GM10266 (cell line): Measurements from ENCODE around the gene SQSTM1.
A peak's percentile ranks its signal among the peaks of the same experiment; 100 is the strongest.

Source experiments
- DNase-seq: peaks from one replicate; pipeline ENCODE4 v3.0.0; 2012; ENCODE audit errors: extremely low spot score
- TF ChIP-seq, protein P1 (sequence below): IDR thresholded peaks from 2 replicates; pipeline ENCODE4 v1.5.1; 2012; ENCODE audit warnings: mild to moderate bottlenecking, low read depth; ENCODE audit not compliant: control insufficient read depth, insufficient read depth; ENCODE audit errors: missing control alignments

SQSTM1 gene

DNA sequence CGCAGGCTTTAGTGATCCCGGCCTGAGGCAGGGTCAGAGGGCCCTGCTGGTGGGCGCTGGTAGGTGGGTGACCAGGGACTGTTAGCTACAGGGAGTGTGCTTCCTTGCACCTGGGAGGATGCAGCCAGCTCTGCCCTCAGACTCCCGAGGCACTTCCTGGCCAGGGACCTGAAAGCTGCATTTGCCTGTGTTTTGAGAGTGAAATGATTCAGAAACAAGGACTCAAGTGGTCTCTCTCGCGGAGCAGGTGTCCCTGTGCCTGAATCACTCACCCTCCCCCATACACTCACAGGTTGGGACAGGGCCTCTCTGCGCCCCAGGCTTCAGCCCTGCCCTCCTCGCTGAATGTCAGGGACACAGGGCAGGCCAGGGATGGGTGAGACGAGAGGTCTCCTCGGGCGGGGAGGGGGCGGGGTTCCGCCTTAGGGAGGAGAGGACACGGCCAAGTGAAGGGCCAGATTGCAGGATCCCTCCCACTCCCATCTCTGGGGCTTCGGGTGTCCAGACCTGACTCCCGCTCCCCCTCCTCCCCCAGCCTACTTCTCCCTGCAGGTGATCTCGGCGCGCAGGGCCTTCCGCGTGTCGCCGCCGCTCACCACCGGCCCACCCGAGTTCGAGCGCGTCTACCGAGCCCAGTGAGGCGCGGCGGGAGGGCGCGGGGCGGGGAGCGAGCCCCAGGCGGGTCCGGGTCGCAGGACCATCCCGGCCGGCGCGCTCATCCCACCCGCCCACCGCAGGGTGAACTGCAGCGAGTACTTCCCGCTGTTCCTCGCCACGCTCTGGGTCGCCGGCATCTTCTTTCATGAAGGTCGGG is 25.4 kb upstream of the SQSTM1 start:
- DNase-seq = no peak
- TF ChIP-seq, protein P1, sequence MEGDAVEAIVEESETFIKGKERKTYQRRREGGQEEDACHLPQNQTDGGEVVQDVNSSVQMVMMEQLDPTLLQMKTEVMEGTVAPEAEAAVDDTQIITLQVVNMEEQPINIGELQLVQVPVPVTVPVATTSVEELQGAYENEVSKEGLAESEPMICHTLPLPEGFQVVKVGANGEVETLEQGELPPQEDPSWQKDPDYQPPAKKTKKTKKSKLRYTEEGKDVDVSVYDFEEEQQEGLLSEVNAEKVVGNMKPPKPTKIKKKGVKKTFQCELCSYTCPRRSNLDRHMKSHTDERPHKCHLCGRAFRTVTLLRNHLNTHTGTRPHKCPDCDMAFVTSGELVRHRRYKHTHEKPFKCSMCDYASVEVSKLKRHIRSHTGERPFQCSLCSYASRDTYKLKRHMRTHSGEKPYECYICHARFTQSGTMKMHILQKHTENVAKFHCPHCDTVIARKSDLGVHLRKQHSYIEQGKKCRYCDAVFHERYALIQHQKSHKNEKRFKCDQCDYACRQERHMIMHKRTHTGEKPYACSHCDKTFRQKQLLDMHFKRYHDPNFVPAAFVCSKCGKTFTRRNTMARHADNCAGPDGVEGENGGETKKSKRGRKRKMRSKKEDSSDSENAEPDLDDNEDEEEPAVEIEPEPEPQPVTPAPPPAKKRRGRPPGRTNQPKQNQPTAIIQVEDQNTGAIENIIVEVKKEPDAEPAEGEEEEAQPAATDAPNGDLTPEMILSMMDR = no peak

DNA sequence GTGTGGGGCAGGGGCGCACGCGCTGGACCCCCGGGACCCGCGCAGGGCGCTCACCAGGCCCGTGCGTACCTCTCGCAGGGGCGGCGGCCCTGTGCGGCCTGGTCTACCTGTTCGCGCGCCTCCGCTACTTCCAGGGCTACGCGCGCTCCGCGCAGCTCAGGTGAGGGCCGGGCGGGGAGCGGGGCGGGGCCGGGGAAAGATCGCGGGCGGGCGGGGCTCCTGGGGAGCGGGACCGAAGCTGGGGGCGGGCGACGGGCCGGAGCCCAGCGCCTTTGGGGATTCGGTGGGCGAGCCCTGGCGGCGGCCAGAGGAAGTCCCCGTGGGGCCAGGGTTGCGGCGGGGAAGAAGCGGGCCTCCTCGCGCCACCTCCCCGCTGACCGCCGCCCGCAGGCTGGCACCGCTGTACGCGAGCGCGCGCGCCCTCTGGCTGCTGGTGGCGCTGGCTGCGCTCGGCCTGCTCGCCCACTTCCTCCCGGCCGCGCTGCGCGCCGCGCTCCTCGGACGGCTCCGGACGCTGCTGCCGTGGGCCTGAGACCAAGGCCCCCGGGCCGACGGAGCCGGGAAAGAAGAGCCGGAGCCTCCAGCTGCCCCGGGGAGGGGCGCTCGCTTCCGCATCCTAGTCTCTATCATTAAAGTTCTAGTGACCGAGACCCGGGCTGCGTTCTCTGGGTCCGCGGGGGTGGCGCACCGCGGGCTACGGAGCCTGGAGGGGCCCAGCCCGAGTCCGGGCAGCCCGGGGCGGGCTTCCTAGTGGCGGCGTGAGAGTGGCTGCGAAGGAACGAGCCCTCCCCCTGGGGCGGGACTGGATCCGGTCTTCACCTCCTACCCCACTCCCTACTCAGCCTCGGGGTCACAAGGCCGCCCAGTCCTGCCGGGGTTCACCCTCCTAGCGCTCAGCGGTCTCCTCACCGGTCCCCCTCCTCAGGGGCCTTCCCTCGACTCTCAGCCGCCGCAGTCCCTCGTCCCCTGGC is 24.6 kb upstream of the SQSTM1 start:
- DNase-seq = peak; percentile 91
- TF ChIP-seq, protein P1 = peak; percentile 97

DNA sequence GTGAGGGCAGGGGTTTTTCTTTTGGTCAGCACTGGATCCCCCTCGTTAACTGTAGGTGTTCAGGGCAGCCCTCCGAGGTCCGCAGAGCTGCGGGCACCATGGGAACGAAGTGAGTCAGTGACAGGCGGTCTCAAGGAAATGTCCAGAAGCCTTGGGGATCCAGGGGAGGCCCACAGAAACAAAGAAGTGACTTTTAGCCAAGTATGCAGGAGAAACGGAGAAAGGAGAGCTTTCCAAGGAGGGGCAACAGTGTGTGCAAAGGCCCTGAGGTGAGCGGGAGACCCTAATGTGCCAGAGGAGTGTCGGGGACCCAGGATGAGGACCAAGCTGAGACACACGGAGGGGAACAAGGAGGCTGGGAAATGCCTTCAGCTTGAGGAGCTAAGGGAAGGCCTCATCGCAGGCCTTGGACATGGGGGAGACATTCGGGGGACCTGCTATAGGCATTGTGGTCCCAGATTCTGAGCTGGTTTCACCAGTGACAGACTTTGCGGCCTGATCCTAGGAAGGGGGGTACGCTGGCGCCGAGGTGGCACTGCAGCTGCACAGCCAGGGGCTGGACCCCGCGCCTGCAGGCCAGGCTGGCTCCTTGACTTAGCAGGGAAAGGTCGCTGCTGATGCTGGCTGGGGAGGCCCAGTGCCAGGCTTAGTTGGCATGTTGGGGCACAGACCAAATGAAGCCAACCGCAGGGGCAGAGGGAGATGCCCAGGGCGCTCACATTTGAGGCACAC is 23.7 kb upstream of the SQSTM1 start:
- no peak for DNase-seq
- TF ChIP-seq, protein P1 = no peak

DNA sequence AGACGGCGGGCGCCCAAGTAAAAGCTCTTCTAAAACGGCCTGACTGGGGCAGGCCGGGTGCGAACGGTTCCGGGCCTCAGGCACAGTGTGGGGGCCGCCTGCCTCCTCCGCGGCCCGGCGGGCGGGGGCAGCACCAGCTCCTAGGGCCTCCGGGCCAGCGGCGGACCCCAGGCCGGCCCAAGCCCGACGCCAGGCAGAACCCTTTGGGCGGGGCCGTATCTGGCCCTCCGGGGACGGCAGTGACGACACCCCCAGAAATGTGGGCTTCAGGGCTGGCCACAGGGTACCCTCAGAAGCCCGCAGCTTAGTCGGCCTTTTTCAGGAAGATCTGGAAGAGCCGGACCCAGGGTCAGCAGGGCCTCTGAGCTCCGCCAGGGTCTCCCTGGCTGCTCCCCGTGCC is 23.0 kb upstream of the SQSTM1 start:
- TF ChIP-seq, protein P1 = no peak
- no peak for DNase-seq

DNA sequence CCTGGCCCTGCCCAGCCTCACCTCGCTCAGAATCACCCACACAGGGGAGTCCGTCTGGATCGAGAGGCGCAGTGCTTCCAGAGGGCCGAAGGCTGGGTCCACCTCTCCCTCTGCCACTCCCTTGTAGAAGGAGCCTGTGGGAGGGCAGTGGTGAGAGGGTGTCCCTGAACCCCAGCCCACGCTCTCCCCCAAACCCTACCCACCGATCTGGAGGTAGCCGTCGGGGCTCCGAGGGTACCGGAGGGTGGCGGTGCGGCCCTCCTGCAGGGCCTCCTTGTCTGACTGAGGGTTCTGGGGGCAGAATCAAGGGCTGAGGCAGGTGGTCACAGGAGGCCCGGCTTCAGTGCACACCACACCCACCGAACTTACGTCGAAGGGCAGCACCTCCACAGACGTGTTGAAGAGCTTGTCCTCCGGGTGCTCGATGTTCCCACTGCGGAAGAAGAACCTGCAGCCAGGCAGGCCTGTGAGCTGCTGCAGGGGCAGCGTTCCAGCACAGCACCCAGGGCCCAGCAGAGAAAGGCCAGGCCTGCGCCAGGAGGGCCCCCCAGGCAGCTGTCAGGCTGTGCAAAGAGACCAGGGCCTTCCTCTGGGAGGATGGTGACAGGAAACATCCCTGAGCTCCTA is 22.4 kb upstream of the SQSTM1 start:
- DNase-seq = no peak
- TF ChIP-seq, protein P1 = no peak

DNA sequence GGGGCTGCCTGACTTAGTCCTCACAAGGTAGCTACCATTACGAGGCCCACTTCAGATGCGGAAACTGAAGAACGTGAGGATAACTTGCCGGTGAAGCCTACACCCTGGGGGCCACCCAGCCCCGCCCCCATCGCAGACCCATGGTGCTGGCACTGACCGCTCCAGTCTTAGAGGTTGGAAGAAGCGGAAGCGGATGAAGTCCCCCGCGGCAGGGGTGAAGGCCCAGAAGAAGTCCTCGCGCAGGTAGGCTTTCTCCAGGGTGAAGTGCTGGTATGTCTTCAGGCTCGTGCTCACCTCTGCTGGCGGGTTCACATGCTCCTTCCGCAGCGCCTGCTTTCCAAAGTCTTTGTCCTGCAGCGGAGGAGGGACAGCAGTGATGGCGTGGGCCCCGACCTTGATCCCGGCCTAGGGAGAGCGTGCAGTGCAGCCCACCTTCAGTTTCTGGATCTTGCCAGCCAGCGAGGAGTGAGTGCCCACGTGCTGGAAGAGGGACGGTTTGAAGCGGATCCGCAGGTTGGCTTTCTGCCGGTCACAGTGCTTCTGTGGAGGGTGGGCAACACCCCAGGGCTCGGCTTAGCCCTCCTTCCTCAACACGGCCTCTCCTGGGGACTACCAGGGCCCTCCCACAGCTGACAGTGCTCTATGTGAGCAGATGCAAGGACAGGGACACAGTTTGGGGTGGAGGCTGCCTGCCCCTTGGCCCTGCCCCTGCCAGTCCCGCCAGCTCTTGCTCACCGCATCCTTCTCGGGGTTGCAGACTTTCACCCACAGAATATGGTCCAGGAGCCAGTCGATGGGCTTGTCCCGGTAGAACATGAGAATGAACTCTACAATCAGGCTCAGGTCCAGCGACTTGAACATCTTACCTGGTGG is 21.7 kb upstream of the SQSTM1 start:
- no peak for DNase-seq
- TF ChIP-seq, protein P1 = no peak
